Activated gamma-delta T cell treated with anti-CD3 and anti-CD28 coated beads, Interleukin-2, amount 50 U/mL, for 16 hours (primary cell): ENCODE data around the gene TUBGCP3.

Experiments
- DNase-seq: peaks from one replicate; pipeline ENCODE4 v3.0.0-alpha.2; 2020; ENCODE audit warnings: low read depth

TUBGCP3 gene

DNA sequence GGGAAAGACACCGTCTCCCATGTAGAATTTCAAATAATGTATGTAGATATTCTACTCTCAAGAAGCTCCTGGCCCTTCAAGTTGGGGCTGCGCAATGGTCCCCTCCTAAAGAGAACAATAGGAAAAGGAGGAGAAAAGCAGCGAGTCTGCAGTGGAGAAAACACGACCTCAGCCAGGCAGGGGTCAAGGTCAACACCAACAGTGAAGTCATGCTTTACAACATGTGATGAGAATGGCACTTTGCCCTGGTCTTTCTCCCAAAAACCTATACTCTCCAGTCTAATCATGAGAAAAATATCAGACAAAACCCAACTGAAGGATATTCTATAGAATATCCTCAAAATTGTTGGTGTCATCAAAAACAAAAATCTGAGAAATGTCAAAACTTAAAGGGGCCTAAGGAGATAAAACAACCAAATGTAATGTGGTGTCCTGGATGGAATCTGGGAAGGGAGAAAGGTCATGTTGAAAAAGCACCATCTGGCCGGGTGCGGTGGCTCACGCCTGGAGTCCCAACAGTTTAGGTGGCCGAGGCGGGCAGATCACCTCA, 110.8 kb downstream of the TUBGCP3 start:
- no peak for DNase-seq

DNA sequence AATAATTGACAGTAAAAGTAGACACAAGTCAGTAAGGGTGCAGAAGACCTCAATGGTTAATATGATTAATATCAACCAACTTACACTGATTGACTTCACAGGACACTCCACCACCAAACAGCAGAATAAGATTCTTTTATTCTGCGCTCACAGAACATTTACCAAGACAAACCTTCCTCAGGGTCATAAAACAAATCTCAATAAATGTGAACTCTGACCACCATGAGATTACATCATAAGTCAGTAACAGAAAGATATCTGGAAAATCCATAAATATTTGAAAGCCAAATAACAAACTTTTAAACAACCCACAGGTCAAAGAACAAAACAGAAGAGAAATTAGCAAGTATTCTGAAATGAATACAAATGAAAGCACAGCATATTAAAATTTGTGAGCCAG, 112.1 kb downstream of the TUBGCP3 start:
- no peak for DNase-seq

DNA sequence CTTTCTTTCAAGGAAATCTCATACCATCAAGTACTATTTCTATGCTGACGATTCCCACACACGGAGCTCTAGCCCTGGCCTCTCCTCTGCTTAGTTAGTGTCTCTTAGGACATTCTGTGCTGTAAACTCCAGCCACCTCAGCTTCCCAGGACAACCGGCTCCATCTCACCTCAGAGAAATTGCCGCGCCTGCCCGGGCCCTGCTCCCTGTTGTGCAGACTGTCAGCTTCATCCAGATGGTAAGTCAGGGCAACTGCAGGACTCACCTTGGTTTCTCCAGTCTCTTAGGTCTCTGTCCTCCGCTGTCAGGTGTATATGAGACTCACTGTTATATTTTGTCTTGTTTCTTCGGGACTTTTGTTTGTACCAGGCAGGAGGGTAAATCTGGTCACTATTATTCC, 113.1 kb downstream of the TUBGCP3 start:
- no peak for DNase-seq

DNA sequence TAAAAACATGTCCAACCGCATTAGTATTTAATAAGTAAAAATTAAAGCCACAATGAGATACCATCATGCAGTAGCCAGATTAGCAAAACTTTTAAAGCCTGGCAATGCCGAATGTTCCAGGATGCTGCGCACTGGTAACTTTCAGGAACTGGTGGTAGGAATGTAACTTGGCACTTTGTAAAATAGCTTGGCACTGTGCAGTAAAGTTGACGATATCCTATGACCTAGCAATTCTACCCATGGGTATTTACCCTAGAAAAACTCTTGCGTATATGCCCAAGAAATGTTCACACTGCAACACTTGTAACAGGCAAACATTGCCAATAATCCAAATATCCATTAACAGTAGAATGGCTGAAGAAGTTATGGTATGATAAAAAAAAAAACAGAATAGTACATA, 114.1 kb downstream of the TUBGCP3 start:
- DNase-seq: no peak

DNA sequence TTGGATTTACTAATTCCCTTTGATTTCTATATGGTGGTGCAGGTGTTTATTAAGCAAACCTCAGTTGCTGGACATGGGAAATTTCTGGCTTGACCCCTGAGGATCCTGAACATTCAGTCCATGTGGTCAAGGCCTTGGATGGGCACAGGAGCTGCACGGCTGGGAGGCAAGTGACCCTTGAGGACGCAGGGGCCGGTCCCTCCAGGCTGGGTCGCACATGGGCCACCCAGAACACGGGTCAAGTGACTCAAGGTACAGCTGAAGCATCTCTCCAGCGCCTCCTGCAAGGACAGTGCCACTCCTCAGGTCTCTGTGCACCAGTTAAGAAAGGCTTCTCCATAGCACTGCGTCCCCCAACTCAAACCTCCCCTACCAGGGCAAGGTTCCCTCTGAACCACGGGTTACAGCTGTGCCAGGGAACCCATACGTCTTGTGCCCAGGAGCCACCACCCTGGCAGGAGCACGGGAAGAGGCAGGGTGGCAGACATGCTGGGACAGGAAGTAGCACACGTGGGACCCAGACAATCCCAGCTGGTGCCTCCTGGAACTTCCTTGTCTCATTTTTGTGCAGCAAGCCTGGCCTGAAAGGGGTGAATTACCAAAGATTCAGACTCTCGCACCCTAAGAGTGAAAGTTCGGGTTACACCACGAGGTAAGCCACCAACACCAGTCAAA, 118.7 kb downstream of the TUBGCP3 start:
- DNase-seq: no peak

DNA sequence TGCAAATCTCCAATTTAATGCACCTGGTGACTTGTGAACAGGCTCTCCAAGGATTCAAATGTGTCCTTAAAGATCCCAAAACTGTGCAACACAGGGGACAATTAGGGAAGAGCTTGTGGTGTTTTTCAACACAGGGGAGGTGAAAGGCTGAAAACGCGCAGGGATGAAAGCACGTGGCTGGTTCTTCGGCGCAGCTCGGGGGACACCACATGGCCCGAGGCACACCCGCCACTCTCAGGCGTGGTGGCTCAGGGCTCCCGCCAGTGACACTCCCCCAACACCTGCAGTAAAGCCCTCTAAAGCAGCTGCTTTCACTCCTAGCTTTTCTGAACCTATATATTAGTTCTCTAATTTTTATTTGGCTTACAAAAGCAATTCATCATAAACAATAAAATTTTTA, 119.9 kb downstream of the TUBGCP3 start:
- DNase-seq: no peak

DNA sequence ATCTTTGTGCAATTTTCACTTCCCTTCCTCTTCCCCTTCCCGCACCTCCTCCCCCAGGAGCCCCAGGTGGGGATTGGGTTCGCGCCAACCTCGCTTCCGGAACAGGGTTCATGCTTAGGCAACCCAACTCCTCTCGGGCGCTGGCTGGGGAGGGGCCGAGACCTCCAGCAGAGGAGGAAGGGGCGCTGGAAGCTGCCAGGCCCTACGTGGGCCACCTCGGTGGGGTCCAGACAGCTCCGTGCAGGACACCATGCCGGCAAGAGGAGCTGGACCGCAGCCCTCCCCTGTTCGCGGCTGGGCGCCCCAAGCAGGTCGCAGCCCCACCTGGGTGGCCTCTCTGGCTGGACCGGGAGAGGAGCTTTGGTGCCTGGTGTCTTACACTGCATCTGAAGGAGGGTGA, 120.7 kb downstream of the TUBGCP3 start:
- DNase-seq: no peak

DNA sequence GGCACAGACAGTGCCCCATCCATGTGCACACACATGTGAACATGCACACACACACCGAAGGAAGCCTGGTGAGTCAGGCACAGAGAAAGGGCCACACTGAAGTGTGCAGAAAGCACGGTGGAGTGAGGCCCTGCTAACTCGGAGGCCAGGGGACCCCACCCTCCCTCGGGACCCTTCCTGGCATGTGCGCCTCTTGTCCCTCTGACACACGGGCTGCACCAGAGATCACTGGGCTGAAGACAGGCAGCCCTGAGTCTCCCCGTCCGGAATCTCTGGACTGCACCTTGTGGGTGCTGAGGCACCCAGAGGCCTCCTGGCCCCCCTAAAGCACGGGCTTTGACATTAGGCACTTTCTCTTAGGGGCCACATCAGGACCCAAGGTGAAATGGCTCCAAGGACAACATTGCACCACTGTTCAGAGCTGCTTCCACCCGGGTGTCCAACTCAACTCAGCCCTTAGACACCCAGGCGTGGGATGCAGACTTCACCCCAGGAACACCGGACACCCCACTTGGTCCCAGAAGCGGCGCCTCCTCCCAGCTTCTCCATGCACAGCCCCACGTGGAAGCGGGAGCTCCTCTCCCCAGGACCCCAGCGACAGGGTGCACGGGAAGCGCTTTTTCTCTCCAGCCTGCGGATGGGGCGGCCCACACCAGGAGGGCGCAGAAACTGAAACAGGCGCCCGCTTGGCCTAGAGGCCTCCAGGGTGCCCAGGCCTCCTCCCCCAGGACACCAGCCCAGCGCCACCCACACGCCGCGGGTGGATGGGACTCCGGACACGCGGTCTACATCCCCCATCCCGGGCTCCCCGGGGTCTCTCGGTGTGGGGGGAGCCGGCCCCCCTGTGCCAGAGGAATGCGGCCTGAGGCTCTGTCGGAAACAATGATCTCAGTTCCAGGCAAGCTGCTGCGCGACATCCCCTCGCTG, 121.6 kb downstream of the TUBGCP3 start:
- DNase-seq: no peak

DNA sequence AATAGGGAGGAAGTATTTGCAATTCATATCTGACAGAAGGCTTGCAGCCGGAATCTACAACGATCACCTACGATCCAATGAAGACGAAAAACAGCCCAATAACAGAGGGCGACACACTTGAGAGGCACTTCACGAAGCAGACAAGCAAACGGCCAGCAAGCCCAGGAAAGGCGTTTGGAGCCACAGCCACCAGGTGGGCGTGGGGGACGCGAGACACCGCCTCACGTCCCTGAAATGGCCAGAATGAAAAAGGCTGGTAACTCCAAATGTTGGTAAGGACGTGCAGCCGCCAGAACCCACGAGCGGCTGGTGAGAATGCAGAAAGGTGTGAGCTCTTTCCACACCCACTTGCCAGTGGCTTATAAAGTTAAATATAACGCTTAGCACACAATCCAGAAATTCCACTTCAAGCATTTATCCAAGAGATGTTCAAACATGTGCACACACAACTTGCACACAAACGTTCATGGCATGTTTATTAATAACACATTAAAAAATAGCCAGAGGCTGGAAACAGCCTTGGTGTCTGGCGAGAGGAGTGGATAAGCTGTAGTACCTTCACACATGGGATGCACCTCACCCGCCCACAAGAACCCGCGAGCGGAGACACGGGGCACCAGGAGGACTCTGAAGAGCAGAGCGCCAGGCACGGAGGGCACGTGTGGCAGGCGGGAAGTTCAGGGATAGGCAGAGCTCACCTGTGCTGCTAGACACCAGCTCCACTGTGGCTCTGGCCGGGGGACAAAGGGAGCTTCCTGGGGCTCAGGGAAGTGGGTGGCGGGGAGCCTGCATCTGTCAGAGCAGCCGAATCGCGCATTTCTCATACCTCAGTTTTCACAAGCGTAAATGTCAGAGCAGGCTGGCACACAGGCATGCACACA, 122.5 kb downstream of the TUBGCP3 start:
- no peak for DNase-seq

DNA sequence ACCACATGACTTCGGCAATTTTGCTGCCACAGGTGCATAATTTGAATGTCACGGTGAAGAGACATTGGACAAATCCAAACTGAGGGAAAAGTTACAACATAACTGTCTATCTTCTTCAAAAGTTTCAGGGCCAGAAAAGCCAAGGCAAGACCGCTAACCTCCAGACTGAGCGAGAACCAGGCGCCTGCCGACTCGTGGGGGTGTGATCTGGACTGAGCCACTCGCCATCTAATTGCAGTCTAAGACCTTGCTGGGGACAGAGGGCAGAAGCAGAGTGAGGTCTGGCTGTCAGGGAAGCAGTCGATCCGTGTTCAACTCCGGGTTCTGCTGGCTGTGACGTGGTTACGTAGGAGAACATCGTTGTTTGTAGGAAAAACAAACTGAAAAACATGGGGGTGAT, 123.2 kb downstream of the TUBGCP3 start:
- no peak for DNase-seq

DNA sequence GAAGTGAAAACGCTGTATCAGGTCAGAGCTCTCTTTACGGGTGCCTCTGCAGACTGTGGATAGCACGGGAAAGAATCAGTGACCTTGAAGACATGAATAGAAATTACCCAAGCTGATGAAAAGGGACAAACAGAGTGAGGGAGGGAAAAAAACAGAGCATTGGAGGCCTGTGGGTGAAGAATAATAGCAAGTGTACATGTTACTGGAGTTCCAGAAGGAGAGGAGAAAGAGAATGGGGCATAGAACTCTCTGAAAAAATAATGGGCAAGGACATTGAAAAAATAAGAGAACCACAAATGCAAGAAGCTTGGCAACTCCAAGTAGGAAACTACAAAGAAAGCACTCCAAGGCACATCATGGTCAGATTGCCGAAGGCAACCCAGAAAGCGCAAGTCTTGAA, 125.5 kb downstream of the TUBGCP3 start:
- DNase-seq: no peak

DNA sequence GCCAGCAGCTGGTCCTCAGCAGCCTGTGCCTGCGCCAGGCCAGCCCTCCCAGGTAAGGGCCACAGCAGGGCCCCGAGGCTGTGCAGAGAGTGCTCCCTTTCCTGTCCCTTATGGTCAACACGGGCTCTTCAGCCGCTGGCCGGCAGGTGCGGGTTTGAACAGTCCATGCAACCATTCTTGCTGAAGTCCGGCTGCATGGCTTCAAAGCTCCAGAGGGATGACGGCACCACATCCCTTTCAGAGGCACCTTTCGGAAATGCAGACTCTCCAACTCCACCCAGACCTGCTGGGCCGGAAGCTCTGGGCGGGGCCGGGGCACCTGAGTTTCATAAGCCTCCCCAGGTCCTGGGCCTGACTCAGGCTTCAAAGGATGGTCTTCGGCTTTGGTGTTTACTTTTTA, 130.5 kb downstream of the TUBGCP3 start:
- no peak for DNase-seq

DNA sequence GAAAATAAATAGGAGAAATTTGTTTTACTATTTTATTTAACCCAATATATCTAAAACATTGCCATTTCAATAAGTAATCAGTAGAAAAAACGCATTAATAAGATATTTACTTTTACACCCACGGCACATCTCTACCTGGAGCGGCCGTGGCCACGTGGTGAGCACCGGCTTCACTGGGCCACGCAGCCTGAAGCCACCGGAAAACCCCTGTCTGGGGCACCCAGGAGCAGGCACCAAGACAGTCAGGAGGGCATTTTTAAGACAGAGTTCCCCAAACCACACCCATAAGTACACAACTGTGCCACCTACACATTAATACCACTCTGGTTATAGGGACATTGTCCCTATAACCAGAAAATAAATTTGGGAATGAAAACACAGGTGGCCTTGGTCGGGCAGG, 130.9 kb downstream of the TUBGCP3 start:
- no peak for DNase-seq

DNA sequence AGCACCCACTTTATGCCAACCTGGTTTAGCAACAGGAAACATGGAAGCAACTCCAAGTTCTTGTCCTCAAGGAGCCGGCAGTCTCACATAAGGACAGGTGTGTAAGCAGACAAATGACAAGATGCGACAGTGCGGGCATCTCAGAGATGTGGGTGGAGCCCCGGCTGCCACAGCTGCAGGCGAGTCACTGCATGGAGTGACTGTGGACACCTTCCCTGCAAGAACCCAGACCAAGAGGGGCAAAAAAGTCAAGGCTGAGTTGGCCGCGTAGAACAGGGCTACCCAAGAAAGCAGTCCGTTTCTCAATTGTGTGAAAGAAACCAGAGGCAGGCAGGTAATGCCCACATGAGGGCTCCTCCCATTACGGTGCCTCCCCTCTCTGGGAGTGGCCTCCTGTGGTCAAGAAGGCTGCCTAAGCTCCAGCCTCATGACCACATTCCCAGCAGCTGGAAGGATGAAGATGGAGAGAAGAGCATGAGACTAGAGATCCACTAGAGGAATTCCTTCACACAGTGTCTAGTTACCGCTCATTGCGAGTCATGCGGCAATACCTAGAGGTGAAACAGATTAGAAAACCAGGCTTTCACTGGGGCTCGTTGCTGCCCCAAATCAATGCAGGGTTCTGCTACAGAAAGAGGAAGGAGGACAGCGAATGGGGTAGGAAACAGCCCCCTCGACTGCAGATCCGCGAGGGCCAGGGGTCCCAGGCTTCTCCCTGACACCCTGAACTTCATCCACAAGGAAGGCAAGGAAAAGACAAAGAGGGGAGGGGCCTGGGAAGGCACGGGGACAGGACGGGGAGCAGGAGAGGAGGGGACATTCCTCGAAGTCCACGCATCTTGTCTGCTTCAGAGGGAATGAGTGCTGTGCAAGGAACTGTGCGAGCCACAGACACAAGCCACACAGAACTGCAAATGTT, 131.6 kb downstream of the TUBGCP3 start:
- DNase-seq: no peak

DNA sequence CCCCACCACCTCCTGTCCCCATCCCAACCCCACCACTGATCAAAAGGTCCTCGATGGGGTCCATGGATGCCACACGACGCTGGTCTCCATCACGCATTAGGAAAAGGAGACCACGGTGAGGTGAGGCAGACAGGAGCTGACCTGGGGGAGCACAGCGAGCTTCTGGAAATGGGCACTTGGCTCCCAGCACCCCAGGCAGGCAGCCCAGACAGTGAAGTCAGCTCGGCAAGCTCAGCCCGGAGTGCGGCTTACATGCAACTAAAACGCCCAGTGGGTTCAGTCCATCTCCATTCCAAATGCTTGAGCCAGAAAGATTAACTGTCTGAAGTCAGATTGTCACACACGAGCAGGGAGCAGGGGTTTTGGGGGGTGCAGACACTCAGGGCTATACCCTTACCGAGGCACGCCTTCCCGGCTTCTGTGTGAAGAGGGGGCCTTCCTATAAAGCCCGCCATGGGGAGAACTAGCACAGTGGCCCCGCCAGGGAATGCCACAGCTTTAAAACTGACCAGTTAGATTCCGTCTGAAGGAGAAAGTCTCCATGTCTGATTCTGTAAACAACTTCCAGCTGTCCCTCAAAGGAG, 132.4 kb downstream of the TUBGCP3 start:
- DNase-seq: no peak

DNA sequence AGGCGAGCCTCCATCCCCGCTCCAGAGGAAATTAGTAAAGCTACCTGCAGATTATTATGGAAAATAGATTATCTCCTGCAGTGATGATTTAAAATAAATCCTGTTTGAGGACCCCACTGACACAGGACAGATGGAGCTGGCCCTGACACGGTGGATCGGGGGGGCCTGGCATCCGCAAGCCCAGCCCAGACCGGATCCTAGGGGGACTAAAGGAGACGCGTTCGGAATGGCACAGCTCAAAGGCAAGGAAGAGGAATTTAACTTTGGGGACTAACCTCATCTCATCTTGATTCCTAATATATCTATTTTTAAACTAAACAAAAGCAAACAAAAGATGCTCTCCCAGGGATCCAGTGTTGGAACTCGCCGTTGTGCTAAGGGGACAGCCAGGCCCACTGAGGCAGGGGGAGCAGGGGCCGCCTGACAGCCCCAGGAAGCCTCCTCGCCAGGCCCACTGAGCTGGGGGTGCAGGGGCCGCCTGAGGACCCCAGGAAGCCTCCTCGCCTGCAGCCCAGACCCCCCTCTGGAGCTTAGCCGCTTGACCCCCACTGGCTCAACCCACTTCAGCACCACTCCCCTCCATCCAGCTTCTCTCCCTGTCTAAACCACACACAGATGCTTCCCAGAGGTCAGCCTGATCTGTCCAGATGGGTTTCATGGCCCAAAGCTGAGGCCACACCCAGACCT, 133.2 kb downstream of the TUBGCP3 start:
- DNase-seq: no peak

DNA sequence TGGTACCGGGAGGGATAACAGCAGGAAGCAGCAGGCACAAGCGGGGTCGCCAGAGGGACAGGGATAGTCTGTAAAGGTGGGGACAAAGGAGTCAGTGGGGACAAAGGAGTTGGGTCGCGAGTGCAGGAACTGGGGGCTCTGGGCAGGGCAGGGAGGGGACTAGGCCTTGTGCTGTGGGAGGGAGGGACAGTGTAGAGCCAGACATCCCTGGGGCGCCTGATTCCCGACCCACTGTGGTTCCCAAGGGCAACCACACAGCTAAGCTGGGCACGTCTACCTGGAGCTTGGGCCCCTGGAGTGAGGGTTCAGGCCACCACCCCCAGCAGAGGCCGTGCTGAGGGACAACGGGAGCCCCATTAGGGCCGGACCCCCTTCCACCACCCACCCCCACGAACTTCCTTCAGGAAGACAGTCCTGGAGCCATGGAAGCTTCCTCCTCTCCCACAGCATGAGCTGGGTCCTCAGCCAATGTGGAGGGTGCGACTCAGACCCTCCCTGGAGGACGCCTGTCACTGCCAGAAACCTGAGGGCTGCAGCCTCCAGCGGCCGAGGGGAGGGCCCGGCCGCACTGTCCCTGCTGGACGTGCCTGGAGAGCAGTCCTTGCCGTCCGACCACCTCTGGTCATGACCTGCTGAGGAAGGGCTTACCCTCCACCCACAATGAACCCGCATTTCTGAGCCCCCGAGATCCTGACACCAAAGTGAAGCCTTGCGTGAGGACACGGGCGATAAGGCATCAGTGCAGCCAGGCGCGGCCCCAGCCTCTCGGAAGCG, 133.9 kb downstream of the TUBGCP3 start:
- DNase-seq: no peak

DNA sequence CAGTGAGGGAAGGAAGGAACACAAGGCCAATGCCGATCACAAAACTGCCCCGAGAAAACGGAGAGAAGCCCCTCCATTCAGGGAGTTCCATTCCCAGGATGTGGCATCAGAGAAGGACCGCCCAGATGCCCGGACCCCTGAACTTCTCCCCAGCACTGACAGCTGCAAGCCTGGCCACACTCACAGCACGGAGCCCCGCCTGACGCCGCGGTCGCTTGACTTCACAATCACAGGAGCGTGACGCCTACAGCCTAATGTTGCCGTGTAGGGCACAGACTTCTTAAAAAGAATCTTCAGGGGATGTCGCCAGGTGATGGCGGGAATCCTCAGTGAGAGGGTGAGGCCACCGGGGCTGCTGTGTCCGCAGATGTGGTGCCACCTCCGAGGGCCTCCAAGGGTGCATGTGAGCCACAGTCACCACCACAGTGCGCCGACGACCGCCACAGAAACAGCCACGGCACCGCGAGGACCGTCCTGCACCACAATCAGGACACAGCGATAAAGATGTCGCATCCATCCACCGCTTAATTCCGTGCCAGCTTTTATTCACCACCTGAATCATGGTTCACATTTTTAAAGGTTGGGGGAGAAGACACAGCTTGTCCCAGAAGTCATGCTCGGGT, 134.6 kb downstream of the TUBGCP3 start:
- DNase-seq: no peak
